Measurements from ENCODE around the gene GSTK1. TPM values are rescaled to one million over a fixed set of nuclear protein-coding genes. Genes with fewer than 3 reads are reported as not detected.

GSTK1 gene
- polyA plus RNA-seq, 1 experiment = 164 TPM

DNA sequence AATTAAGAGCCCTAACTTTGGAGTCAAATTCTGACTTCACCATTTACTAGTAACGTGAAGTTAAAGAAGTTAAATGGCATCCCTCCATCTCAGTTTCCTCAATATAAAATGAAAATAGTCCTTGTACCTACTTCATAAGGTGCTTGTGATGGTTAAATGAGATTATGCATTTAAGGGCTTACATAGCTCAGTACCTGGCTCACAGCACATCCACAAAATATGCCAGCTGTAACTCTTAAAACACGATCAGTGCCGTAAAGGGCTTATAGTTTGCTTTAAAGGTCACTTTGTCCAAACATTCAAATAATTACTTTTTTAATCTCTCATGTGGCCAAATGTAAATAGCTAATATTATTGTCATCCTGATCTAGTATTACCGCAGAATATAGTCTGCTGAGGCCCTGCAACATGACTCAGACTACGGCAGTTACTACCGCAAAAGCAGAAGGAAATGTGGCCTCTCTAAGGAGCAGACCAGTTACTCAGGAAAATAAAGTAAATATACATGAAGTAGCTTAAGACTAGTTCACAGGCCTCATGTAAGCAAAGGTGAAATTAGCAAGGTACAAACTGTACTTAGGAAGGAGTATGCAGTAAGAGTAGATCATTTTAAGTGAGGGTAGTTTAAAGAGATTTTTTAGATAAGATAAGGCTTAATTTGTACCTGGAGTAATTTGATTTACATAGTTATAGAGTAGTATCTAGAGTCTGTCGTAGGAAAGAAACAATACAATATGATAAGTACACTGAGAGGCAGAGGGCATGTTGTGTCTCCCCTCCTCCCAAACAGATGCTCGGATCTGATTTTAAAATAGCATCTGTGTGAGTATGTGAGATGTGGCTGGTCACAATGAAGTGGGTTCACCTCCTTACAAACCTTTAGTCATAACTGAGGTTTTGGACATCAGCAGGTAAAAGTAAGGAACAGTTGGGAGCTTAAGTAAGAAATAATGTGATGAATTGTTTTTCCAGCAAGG lies 38.0 kb downstream of the GSTK1 start:
- no peaks in the 10 kb centered on the region for H3K27me3 ChIP-seq (ENCODE audit: control insufficient read depth, insufficient read depth, low read length)
- POLR2A ChIA-PET = no interaction called here
- CTCF ChIA-PET = interaction anchor here (1.0 to 2.3 kb wide), 4 partner anchors 9 to 116 kb away, joined by 3 to 6 read pairs (median 4); no protein-coding TSS in a partner anchor
- H3K36me3 ChIP-seq (ENCODE audit: control insufficient read depth, insufficient read depth, low read length) = peaks cover 28% of the 10 kb centered on the region
- DNase-seq (ENCODE audit: low read depth) = no peak
- H3K4me3 ChIP-seq (ENCODE audit: low read depth, low read length) = no peak overlapping the region
- TF ChIP-seq, protein P1, sequence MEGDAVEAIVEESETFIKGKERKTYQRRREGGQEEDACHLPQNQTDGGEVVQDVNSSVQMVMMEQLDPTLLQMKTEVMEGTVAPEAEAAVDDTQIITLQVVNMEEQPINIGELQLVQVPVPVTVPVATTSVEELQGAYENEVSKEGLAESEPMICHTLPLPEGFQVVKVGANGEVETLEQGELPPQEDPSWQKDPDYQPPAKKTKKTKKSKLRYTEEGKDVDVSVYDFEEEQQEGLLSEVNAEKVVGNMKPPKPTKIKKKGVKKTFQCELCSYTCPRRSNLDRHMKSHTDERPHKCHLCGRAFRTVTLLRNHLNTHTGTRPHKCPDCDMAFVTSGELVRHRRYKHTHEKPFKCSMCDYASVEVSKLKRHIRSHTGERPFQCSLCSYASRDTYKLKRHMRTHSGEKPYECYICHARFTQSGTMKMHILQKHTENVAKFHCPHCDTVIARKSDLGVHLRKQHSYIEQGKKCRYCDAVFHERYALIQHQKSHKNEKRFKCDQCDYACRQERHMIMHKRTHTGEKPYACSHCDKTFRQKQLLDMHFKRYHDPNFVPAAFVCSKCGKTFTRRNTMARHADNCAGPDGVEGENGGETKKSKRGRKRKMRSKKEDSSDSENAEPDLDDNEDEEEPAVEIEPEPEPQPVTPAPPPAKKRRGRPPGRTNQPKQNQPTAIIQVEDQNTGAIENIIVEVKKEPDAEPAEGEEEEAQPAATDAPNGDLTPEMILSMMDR (IDR thresholded peaks at IDR 0.05; ENCODE audit: insufficient read depth, low read depth, low read length) = no peak

DNA sequence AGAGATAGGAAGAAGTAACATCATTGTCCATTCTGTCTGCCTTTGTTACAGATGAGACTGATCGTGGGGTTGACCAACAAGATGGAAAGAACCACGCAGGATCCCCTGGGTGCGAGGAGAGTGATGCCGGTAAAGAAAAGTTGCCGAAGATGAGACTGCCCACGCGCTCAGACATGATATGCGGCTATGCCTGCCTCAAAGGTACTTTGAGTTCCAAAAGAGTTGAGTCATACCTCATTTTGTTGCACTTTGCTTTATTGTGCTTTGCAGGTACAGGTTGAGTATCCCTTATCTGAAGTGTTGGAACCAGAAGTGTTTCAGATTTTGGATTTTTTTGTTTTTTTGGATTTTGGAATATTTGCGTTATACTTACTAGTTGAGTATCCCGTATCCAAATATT lies 40.5 kb downstream of the GSTK1 start:
- ChIA-PET POLR2A (no interaction called here), CTCF (no interaction called here)
- TF ChIP-seq, protein P1 (IDR thresholded peaks at IDR 0.05; ENCODE audit: insufficient read depth, low read depth, low read length) = no peak
- no peak for DNase-seq (ENCODE audit: low read depth)
- Histone ChIP-seq H3K27me3 (ENCODE audit: control insufficient read depth, insufficient read depth, low read length) (no peaks in the 10 kb centered on the region), H3K36me3 (ENCODE audit: control insufficient read depth, insufficient read depth, low read length) (peaks cover 26% of the 10 kb centered on the region), H3K4me3 (ENCODE audit: low read depth, low read length) (no peak overlapping the region)

DNA sequence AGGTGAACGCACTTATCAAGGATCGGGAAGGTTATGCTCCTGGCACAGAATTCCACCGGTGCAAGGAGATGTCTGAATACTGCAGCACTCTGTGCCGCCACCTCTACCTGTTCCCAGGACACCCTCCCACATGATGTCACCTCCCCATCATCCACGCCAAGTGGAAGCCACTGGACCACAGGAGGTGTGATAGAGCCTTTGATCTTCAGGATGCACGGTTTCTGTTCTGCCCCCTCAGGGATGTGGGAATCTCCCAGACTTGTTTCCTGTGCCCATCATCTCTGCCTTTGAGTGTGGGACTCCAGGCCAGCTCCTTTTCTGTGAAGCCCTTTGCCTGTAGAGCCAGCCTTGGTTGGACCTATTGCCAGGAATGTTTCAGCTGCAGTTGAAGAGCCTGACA lies 41.7 kb downstream of the GSTK1 start:
- CTCF ChIA-PET = interaction anchor here (0.9 to 2.1 kb wide), 11 partner anchors 9 to 111 kb away, joined by 3 to 11 read pairs (median 4); no protein-coding TSS in a partner anchor
- POLR2A ChIA-PET = no interaction called here

DNA sequence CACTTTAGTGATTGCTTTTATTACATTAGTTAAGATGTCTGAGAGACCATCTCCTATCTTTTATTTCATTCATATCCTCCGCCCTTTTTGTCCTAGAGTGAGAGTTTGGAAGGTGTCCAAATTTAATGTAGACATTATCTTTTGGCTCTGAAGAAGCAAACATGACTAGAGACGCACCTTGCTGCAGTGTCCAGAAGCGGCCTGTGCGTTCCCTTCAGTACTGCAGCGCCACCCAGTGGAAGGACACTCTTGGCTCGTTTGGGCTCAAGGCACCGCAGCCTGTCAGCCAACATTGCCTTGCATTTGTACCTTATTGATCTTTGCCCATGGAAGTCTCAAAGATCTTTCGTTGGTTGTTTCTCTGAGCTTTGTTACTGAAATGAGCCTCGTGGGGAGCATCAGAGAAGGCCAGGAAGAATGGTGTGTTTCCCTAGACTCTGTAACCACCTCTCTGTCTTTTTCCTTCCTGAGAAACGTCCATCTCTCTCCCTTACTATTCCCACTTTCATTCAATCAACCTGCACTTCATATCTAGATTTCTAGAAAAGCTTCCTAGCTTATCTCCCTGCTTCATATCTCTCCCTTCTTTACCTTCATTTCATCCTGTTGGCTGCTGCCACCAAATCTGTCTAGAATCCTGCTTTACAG lies 42.3 kb downstream of the GSTK1 start:
- Histone ChIP-seq H3K36me3 (ENCODE audit: control insufficient read depth, insufficient read depth, low read length) (peaks cover 20% of the 10 kb centered on the region), H3K27me3 (ENCODE audit: control insufficient read depth, insufficient read depth, low read length) (no peaks in the 10 kb centered on the region), H3K4me3 (ENCODE audit: low read depth, low read length) (no peak overlapping the region)
- TF ChIP-seq, protein P1 (IDR thresholded peaks at IDR 0.05; ENCODE audit: insufficient read depth, low read depth, low read length) = peak; percentile 69
- no peak for DNase-seq (ENCODE audit: low read depth)
- ChIA-PET POLR2A (no interaction called here), CTCF (interaction anchor here (0.9 to 2.1 kb wide), 11 partner anchors 9 to 110 kb away, joined by 3 to 11 read pairs (median 4); no protein-coding TSS in a partner anchor)

More for the DNA sequence above, 41.7 kb downstream of the GSTK1 start:
- no peak overlapping the region for H3K4me3 ChIP-seq (ENCODE audit: low read depth, low read length)
- DNase-seq (ENCODE audit: low read depth) = no peak
- TF ChIP-seq, protein P1 (IDR thresholded peaks at IDR 0.05; ENCODE audit: insufficient read depth, low read depth, low read length) = no peak
- peaks cover 26% of the 10 kb centered on the region for H3K36me3 ChIP-seq (ENCODE audit: control insufficient read depth, insufficient read depth, low read length)
- H3K27me3 ChIP-seq (ENCODE audit: control insufficient read depth, insufficient read depth, low read length) = no peaks in the 10 kb centered on the region

DNA sequence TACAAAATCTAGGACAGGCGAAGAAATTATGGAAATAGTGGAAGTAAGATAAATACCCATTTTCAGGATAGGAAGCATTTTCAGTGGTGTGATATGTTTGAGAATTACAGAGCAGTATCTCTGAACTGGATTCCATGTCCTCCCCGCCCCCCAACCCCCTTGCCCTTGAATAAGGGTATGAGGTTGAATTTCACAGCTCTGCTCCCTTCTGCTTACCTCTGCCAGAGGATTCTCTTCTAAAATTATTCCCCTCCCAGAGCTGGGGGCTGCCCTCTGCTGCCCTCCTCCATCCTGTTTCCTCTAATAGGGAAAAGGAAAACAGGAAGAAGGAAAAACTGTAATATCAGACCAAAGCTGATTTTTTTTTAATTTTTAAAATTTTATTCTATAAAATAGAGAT lies 45.4 kb downstream of the GSTK1 start:
- CTCF ChIA-PET = interaction anchor here (0.9 to 1.2 kb wide), 2 partner anchors 68 to 72 kb away, joined by 3 to 4 read pairs; no protein-coding TSS in a partner anchor
- POLR2A ChIA-PET = interaction anchor here (1.2 kb wide), 1 partner anchor 9 kb away, joined by 3 read pairs; no protein-coding TSS in a partner anchor
- DNase-seq (ENCODE audit: low read depth) = no peak
- TF ChIP-seq, protein P1 (IDR thresholded peaks at IDR 0.05; ENCODE audit: insufficient read depth, low read depth, low read length) = no peak
- Histone ChIP-seq H3K36me3 (ENCODE audit: control insufficient read depth, insufficient read depth, low read length) (peaks cover 17% of the 10 kb centered on the region), H3K27me3 (ENCODE audit: control insufficient read depth, insufficient read depth, low read length) (no peaks in the 10 kb centered on the region), H3K4me3 (ENCODE audit: low read depth, low read length) (no peak overlapping the region)

Measured in BJ (cell line).